H1 (cell line): Measurements from ENCODE around the gene ASPRV1. TPM values are rescaled to one million over a fixed set of nuclear protein-coding genes. Genes with fewer than 3 reads are reported as not detected.

ENCODE experiments used
- CTCF ChIA-PET: fragments of 300-600 bp; sonication (Branson Sonifier 250); formaldehyde crosslinking; loops from one replicate; lab custom pipeline; 2021; ENCODE audit not compliant: partially characterized antibody; lab: Charles Lee
- POLR2A ChIA-PET: fragments of 300-600 bp; sonication (Branson Sonifier 250); formaldehyde crosslinking; loops from one replicate; lab custom pipeline; 2021; ENCODE audit warnings: inconsistent platforms; ENCODE audit not compliant: partially characterized antibody; lab: Charles Lee
- DNase-seq, 2 experiments: peaks; one replicate each; pipeline versions ENCODE4 v3.0.0 to v3.0.0-alpha.2; 2010 to 2022; ENCODE audit warnings: low spot score in 2 of 2, low read depth in 1 of 2, mixed read lengths in 1 of 2
- FAIRE-seq: peaks from 2 replicates; lab custom pipeline; 2011; peaks lifted over from hg19 to GRCh38; lab: Jason Lieb, UNC
- H2AFZ ChIP-seq: 2 replicates; pipeline ENCODE4 v1.8.1; 2012; ENCODE audit warnings: low read length, inconsistent platforms
- H2AK5ac ChIP-seq: 2 replicates; pipeline ENCODE4 v1.6.1; 2013; ENCODE audit warnings: low read depth, low read length
- H2BK120ac ChIP-seq: replicated peaks from 2 replicates; pipeline ENCODE3; 2013; ENCODE audit warnings: low read depth, low read length, inconsistent platforms
- H2BK12ac ChIP-seq: 2 replicates; pipeline ENCODE4 v1.6.1; 2013; ENCODE audit warnings: low read depth, low read length
- H2BK15ac ChIP-seq: 2 replicates; pipeline ENCODE4 v1.6.1; 2013; ENCODE audit warnings: low read length
- H2BK20ac ChIP-seq: 2 replicates; pipeline ENCODE4 v1.6.1; 2013; ENCODE audit warnings: low read length
- H2BK5ac ChIP-seq: 2 replicates; pipeline ENCODE4 v1.6.1; 2013; ENCODE audit warnings: low read depth, low read length
- H3K14ac ChIP-seq: 2 replicates; pipeline ENCODE4 v1.6.1; 2013; ENCODE audit warnings: inconsistent platforms; ENCODE audit not compliant: insufficient read length
- H3K18ac ChIP-seq: 2 replicates; pipeline ENCODE4 v1.6.1; 2013; ENCODE audit warnings: low read length; ENCODE audit errors: extremely low read depth
- H3K23ac ChIP-seq: 2 replicates; pipeline ENCODE4 v1.6.1; 2013; ENCODE audit warnings: inconsistent platforms; ENCODE audit not compliant: insufficient read length
- H3K23me2 ChIP-seq: 2 replicates; pipeline ENCODE4 v1.6.1; 2013; ENCODE audit warnings: low read depth, low read length
- H3K27ac ChIP-seq: 2 replicates; pipeline ENCODE4 v1.6.1; 2011; ENCODE audit warnings: low read depth, low read length, inconsistent platforms
- H3K27me3 ChIP-seq, 4 experiments: replicated peaks in 1 of 4; 1 replicate in 1 of 4; 2 replicates in 3 of 4; pipeline versions ENCODE4 v1.6.1 to v1.8.1; 2011 to 2013; ENCODE audit warnings: low read length in 3 of 4, mild to moderate bottlenecking in 3 of 4, inconsistent platforms in 2 of 4, mixed read lengths in 2 of 4, moderate library complexity in 1 of 4; ENCODE audit not compliant: control insufficient read depth in 3 of 4, insufficient read depth in 3 of 4; ENCODE audit errors: extremely low read depth in 1 of 4
- H3K36me3 ChIP-seq, 4 experiments: 2 replicates each; pipeline versions ENCODE4 v1.6.1 to v1.8.1; 2011 to 2013; ENCODE audit warnings: mild to moderate bottlenecking in 4 of 4, low read length in 3 of 4, moderate library complexity in 2 of 4, control low read depth in 1 of 4, inconsistent platforms in 1 of 4; ENCODE audit not compliant: insufficient read depth in 4 of 4, control insufficient read depth in 2 of 4
- H3K4ac ChIP-seq: replicated peaks from 2 replicates; pipeline ENCODE3; 2013; ENCODE audit warnings: low read length, low read depth, mixed read lengths, inconsistent platforms; ENCODE audit not compliant: insufficient read length
- H3K4me1 ChIP-seq, 4 experiments: replicated peaks in 1 of 4; 1 replicate in 1 of 4; 2 replicates in 3 of 4; pipeline versions ENCODE4 v1.6.1 to v1.8.1; 2011 to 2013; ENCODE audit warnings: low read length in 3 of 4, inconsistent platforms in 2 of 4, mixed read lengths in 1 of 4; ENCODE audit not compliant: insufficient read depth in 4 of 4, control insufficient read depth in 3 of 4
- H3K4me2 ChIP-seq, 2 experiments: 2 replicates each; pipeline versions ENCODE4 v1.6.1 to v1.8.1; 2011 to 2013; ENCODE audit warnings: low read depth in 2 of 2, low read length in 2 of 2, control low read depth in 1 of 2, inconsistent platforms in 1 of 2, mild to moderate bottlenecking in 1 of 2; ENCODE audit not compliant: insufficient read depth in 1 of 2
- H3K4me3 ChIP-seq, 4 experiments: fragments of 200-600, 300-600 bp in 1 of 4; sonication (generic), shearing (Covaris generic), sonication (Bioruptor Twin) in 1 of 4; 2 replicates each; pipeline versions ENCODE4 v1.5.1 to v1.8.1; 2011 to 2016; ENCODE audit warnings: low read length in 4 of 4, low read depth in 3 of 4, control low read depth in 2 of 4, inconsistent platforms in 2 of 4, mild to moderate bottlenecking in 2 of 4, mixed read lengths in 1 of 4, moderate library complexity in 1 of 4; ENCODE audit not compliant: insufficient read depth in 2 of 4; ENCODE audit errors: extremely low read depth in 1 of 4
- H3K56ac ChIP-seq: replicated peaks from 2 replicates; pipeline ENCODE3; 2013; ENCODE audit warnings: low read depth, mild to moderate bottlenecking, mixed read lengths, low read length, inconsistent platforms; ENCODE audit not compliant: insufficient read length
- H3K79me1 ChIP-seq: 2 replicates; pipeline ENCODE4 v1.6.1; 2013; ENCODE audit warnings: low read depth, low read length, control low read depth
- H3K79me2 ChIP-seq, 2 experiments: 2 replicates each; pipeline versions ENCODE4 v1.6.1 to v1.8.1; 2012 to 2013; ENCODE audit warnings: low read length in 2 of 2, mild to moderate bottlenecking in 2 of 2, inconsistent platforms in 1 of 2; ENCODE audit not compliant: insufficient read depth in 2 of 2, control insufficient read depth in 1 of 2
- H3K9ac ChIP-seq, 4 experiments: replicated peaks in 1 of 4; 1 replicate in 1 of 4; 2 replicates in 3 of 4; pipeline versions ENCODE4 v1.6.1 to v1.8.1; 2011 to 2013; ENCODE audit warnings: low read depth in 3 of 4, low read length in 3 of 4, control low read depth in 2 of 4, mild to moderate bottlenecking in 2 of 4, moderate library complexity in 2 of 4, inconsistent platforms in 1 of 4; ENCODE audit errors: extremely low read depth in 1 of 4
- H3K9me3 ChIP-seq, 2 experiments: 2 replicates each; pipeline versions ENCODE4 v1.6.1 to v1.8.1; 2012 to 2013; ENCODE audit warnings: mild to moderate bottlenecking in 2 of 2, moderate library complexity in 2 of 2, control low read depth in 1 of 2, inconsistent platforms in 1 of 2, low read depth in 1 of 2, low read length in 1 of 2, mixed read lengths in 1 of 2; ENCODE audit not compliant: insufficient read depth in 2 of 2
- H4K20me1 ChIP-seq, 2 experiments: replicated peaks in 1 of 2; 2 replicates each; pipeline versions ENCODE3 to v1.8.1; 2011 to 2013; ENCODE audit warnings: inconsistent platforms in 2 of 2, low read length in 2 of 2, mild to moderate bottlenecking in 1 of 2; ENCODE audit not compliant: insufficient read depth in 2 of 2, control insufficient read depth in 1 of 2
- H4K5ac ChIP-seq: 2 replicates; pipeline ENCODE4 v1.6.1; 2013; ENCODE audit warnings: low read length, low read depth, mixed read lengths, inconsistent platforms; ENCODE audit not compliant: insufficient read length
- H4K8ac ChIP-seq: 2 replicates; pipeline ENCODE4 v1.8.0; 2013; ENCODE audit warnings: mild to moderate bottlenecking, moderate library complexity, low read length, inconsistent platforms; ENCODE audit not compliant: insufficient read depth; ENCODE audit errors: extremely low read depth
- H4K91ac ChIP-seq: replicated peaks from 2 replicates; pipeline ENCODE3; 2013; ENCODE audit warnings: low read length, mixed read lengths, inconsistent platforms; ENCODE audit not compliant: insufficient read length
- ASH2L ChIP-seq: fragments of 200-600, 300-600 bp; sonication (generic); IDR thresholded peaks from one replicate; pipeline ENCODE4 v1.7.1; 2017; ENCODE audit warnings: low read length
- ATF2 ChIP-seq: IDR thresholded peaks from 2 replicates; pipeline ENCODE4 v1.6.1; 2012; ENCODE audit warnings: low read length, inconsistent platforms
- CBX5 ChIP-seq: fragments of 300-800, 300-1000 bp; sonication (generic); IDR thresholded peaks from 2 replicates; pipeline ENCODE4 v1.7.1; 2016; ENCODE audit warnings: antibody characterized with exemption, low read length, low read depth
- CHD1 ChIP-seq: IDR thresholded peaks from 2 replicates; pipeline ENCODE4 v1.6.1; 2012; ENCODE audit warnings: low read depth, low read length, improper control_type of control experiment
- EZH2 ChIP-seq: fragments of 200-600 bp; sonication (generic); IDR thresholded peaks from 2 replicates; pipeline ENCODE4 v1.7.1; 2012; ENCODE audit warnings: low read depth, mild to moderate bottlenecking, moderate library complexity, low read length, inconsistent platforms; ENCODE audit not compliant: severe bottlenecking
- FOSL1 ChIP-seq: IDR thresholded peaks from 2 replicates; pipeline ENCODE4 v1.6.1; 2011; ENCODE audit warnings: mild to moderate bottlenecking, low read depth, low read length, moderate library complexity; ENCODE audit not compliant: insufficient read depth
- JUND ChIP-seq: IDR thresholded peaks from 2 replicates; pipeline ENCODE4 v1.6.1; 2011; ENCODE audit warnings: mild to moderate bottlenecking, improper control_type of control experiment, low read length
- KDM1A ChIP-seq: fragments of 200-600, 300-600 bp; sonication (generic); IDR thresholded peaks from 2 replicates; pipeline ENCODE4 v1.7.1; 2016; ENCODE audit warnings: mild to moderate bottlenecking, low read length, borderline replicate concordance
- POLR2AphosphoS5 ChIP-seq: IDR thresholded peaks from 2 replicates; pipeline ENCODE4 v1.6.1; 2011; ENCODE audit warnings: low read depth, low read length
- SUZ12 ChIP-seq: fragments of 200-600 bp; sonication (generic); IDR thresholded peaks from 2 replicates; pipeline ENCODE4 v1.6.1; 2012; ENCODE audit warnings: mild to moderate bottlenecking, inconsistent platforms, low read length, moderate library complexity, mixed read lengths
- TAF1 ChIP-seq: IDR thresholded peaks from 2 replicates; pipeline ENCODE4 v1.6.1; 2011; ENCODE audit warnings: mild to moderate bottlenecking, low read depth, low read length
- WGBS, 2 experiments: shearing (Covaris generic) in 1 of 2; methylation state at CpG; one replicate each; pipeline versions ENCODE4 v1.1.6 to v1.1.7; 2013 to 2015; ENCODE audit warnings: low lambda C conversion rate in 2 of 2, mixed read lengths in 2 of 2, inconsistent platforms in 1 of 2, low coverage in 1 of 2, missing lambda C conversion rate in 1 of 2; ENCODE audit not compliant: insufficient replicate concordance in 2 of 2, insufficient coverage in 1 of 2, insufficient read length in 1 of 2; ENCODE audit errors: extremely low coverage in 1 of 2, missing lambda C conversion rate in 1 of 2; 5-methylcytosine and 5-hydroxymethylcytosine counted together
- polyA plus RNA-seq, 7 experiments: library from polyadenylated mRNA; depleted of rRNA in 3 of 7; stranded (reverse) in 5 of 7; unstranded in 2 of 7; fragments of >200 nt in 5 of 7; fragments of 200-250 nt in 2 of 7; gene quantifications; 1 replicate in 5 of 7; 2 replicates in 1 of 7; 4 replicates in 1 of 7; pipeline versions ENCODE4 v1.2.1 to v1.2.3, GENCODE V29; 2011 to 2013; ENCODE audit warnings: missing spikeins in 2 of 7, mixed read lengths in 2 of 7
- total RNA-seq: library from RNA; stranded (reverse); fragmentation: NEBNext Ultra II Directional; extraction: Animal tissue kit (Norgen Biotek cat#: 25700); gene quantifications from 2 replicates; pipeline ENCODE4 v1.2.1, GENCODE V29; 2021

The ASPRV1 gene
- total and polyA plus RNA-seq, 2 of the 8 experiments (the other 6 are each of a cell fraction or from before 2014, with no cell fraction given), result 0.59 to 0.95 TPM

- no peaks in the 10 kb centered on the region for H3K9me3 ChIP-seq
- H3K79me2 ChIP-seq, result no peaks in the 10 kb centered on the region
- no peak overlapping the region for H3K4ac ChIP-seq
- H4K5ac ChIP-seq, result no peak overlapping the region
- no peak overlapping the region for H3K18ac ChIP-seq
- no peak overlapping the region for H2BK20ac ChIP-seq
- H3K23ac ChIP-seq, result no peak overlapping the region
- no peaks in the 10 kb centered on the region for H3K23me2 ChIP-seq
- CTCF ChIA-PET, result interaction anchor here (1.1 to 2.7 kb wide), 5 partner anchors 7 to 127 kb away, joined by 3 to 10 read pairs (median 4); no protein-coding TSS in a partner anchor
- H3K79me1 ChIP-seq, result no peaks in the 10 kb centered on the region
- no peaks in the 10 kb centered on the region for H3K36me3 ChIP-seq
- 91% methylated on average over 9 of the region's 9 CpGs; no CpG with 5 or more reads in 1 of the 2 experiments for WGBS, 2 experiments
- no peaks in the 10 kb centered on the region for H4K20me1 ChIP-seq
- TF ChIP-seq TAF1, result no peak
- no peak for TF ChIP-seq JUND
- TF ChIP-seq KDM1A, result no peak
- TF ChIP-seq POLR2AphosphoS5, result no peak
- no peak for TF ChIP-seq ASH2L
- TF ChIP-seq SUZ12, result no peak
- no peak for TF ChIP-seq CBX5
- no peak for TF ChIP-seq ATF2
- no peak for TF ChIP-seq FOSL1
- no peak for TF ChIP-seq CHD1
- no peak for TF ChIP-seq EZH2
- TF ChIP-seq, all 59 proteins: peak for 0
- Histone ChIP-seq H3K4me1 (peaks cover 0 to 3% (median 0%) of the 10 kb centered on the region in 4 experiments; a peak in 1 of 7 replicates), H2BK12ac (no peak overlapping the region), H3K4me2 (no peak overlapping the region), H2BK15ac (no peak overlapping the region), H3K27me3 (no peaks in the 10 kb centered on the region; a peak in 1 of 7 replicates), H2AFZ (no peak overlapping the region), H4K91ac (no peak overlapping the region), H3K4me3 (no peak overlapping the region), H3K9ac (no peak overlapping the region), H2BK120ac (no peak overlapping the region), H2BK5ac (no peak overlapping the region), H3K14ac (no peak overlapping the region), H3K56ac (no peak overlapping the region), H3K27ac (no peak overlapping the region), H2AK5ac (no peak overlapping the region), H4K8ac (no peak overlapping the region)
- DNase-seq, result no peak
- FAIRE-seq, result no peak
- POLR2A ChIA-PET, result no interaction called here
These were observed 17.4 kb downstream of the ASPRV1 start for GRCh38 chr2:69943843-69944525.
